WI38 (cell line): ENCODE results near the gene EVI5L.

Source experiments
- H3K4me3 ChIP-seq: 2 replicates; pipeline ENCODE4 v1.5.1; 2011; ENCODE audit warnings: low read depth, mild to moderate bottlenecking, control low read depth, low read length
- CTCF ChIP-seq: IDR thresholded peaks from 2 replicates; pipeline ENCODE4 v1.5.1; 2012; ENCODE audit warnings: low read depth, mild to moderate bottlenecking, control low read depth, low read length

EVI5L gene

DNA sequence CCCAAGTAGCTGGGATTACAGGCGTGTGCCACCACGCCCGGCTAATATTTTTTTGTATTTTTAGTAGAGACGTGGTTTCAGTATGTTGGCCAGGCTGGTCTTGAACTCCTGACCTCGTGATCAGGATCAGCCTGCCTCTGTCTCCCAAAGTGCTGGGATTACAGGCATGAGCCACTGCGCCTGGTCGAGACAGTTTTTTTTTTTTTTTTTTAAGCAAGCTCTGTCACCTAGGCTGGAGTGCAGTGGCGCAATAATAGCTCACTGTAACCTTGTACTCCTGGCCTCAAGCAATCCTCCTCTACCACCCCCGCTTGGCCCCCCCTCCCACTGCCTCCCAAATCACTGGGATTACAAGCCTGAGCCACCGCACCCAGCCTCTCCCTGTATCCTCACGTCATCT is 67.3 kb downstream of the EVI5L start:
- no peak overlapping the region for H3K4me3 ChIP-seq
- TF ChIP-seq CTCF = no peak

- no peak overlapping the region for H3K4me3 ChIP-seq
- TF ChIP-seq CTCF = no peak
Measured at GRCh38 chr19:7898967-7899366, 68.9 kb downstream of the EVI5L start.

GRCh38 chr19:7899751-7900378 is 69.8 kb downstream of the EVI5L start:
- TF ChIP-seq CTCF = no peak
- no peak overlapping the region for H3K4me3 ChIP-seq

GRCh38 chr19:7900401-7900870 is 70.4 kb downstream of the EVI5L start:
- TF ChIP-seq CTCF = no peak
- H3K4me3 ChIP-seq = no peak overlapping the region

- H3K4me3 ChIP-seq = no peak overlapping the region
- TF ChIP-seq CTCF = no peak
Measured at GRCh38 chr19:7900931-7901330, 70.9 kb downstream of the EVI5L start.

- no peak overlapping the region for H3K4me3 ChIP-seq
Measured at GRCh38 chr19:7901337-7901736, 71.3 kb downstream of the EVI5L start.

More at GRCh38 chr19:7901337-7901736, 71.3 kb downstream of the EVI5L start:
- no peak for TF ChIP-seq CTCF
